ENCODE measurements around the gene TKT. TPM values are rescaled to one million over a fixed set of nuclear protein-coding genes. Genes with fewer than 3 reads are reported as not detected.

TKT gene
- total RNA-seq, 1 experiment from 2014 or later, result 650 TPM

- WGBS (ENCODE audit: extremely low coverage, insufficient read length, low lambda C conversion rate), result no CpG with 5 or more reads among the region's 4 CpGs
- no peaks in the 10 kb centered on the region for H3K9me3 Mint-ChIP-seq
- no peak overlapping the region for H2BK5ac ChIP-seq (ENCODE audit: insufficient read length, low read length)
- H3K27me3 Mint-ChIP-seq (ENCODE audit: low read depth), result no peaks in the 10 kb centered on the region
- no peaks in the 10 kb centered on the region for H3K79me1 ChIP-seq (ENCODE audit: insufficient read depth, low read depth, low read length, poor library complexity, severe bottlenecking)
- H3K27me3 ChIP-seq (ENCODE audit: insufficient read depth, low read length), result no peaks in the 10 kb centered on the region
- H3K9me3 ChIP-seq (ENCODE audit: control insufficient read depth, low read depth, low read length), result no peaks in the 10 kb centered on the region
- H3K23ac ChIP-seq (ENCODE audit: insufficient read length, low read depth, low read length), result no peak overlapping the region
- no peak overlapping the region for H3K4ac ChIP-seq (ENCODE audit: low read depth, low read length)
- H3K79me2 ChIP-seq (ENCODE audit: insufficient read depth, low read length), result no peaks in the 10 kb centered on the region
- no peak overlapping the region for H2BK15ac ChIP-seq (ENCODE audit: low read depth, low read length)
- no peak overlapping the region for H2AK5ac ChIP-seq (ENCODE audit: insufficient read length, low read length)
- no peak overlapping the region for H4K5ac ChIP-seq (ENCODE audit: insufficient read length, low read depth, low read length)
- no peak overlapping the region for H3K18ac ChIP-seq (ENCODE audit: insufficient read length, low read depth, low read length)
- no peak overlapping the region for H3T11ph ChIP-seq (ENCODE audit: low read length)
- TF ChIP-seq CTCF (conservative IDR thresholded peaks at IDR 0.05), result no peak
- DNase-seq, result peak; percentile 73
- H2BK12ac ChIP-seq (ENCODE audit: insufficient read length, low read depth, low read length), result no peak overlapping the region
- H2AFZ ChIP-seq (ENCODE audit: low read length), result no peak overlapping the region
- H3K4me1 ChIP-seq (ENCODE audit: insufficient read depth, low read length), result peaks cover 3% of the 10 kb centered on the region
- peaks cover 5 to 27% (median 27%) of the 10 kb centered on the region in 3 experiments; a peak in 6 of 7 replicates for H3K36me3 Mint-ChIP-seq (ENCODE audit: insufficient read depth in 1 of 3, low read depth in 3 of 3)
- H3K4me2 ChIP-seq (ENCODE audit: insufficient read depth, insufficient read length, low read length), result peak overlapping the region; percentile 75
- H2BK120ac ChIP-seq (ENCODE audit: low read depth, low read length, poor library complexity, severe bottlenecking), result no peak overlapping the region
- no peaks in the 10 kb centered on the region for H4K20me1 ChIP-seq (ENCODE audit: control insufficient read depth, insufficient read depth, insufficient read length)
- no peak overlapping the region for H3K56ac ChIP-seq (ENCODE audit: insufficient read length, low read depth, low read length)
- H3K23me2 ChIP-seq (ENCODE audit: insufficient read length, low read depth, low read length, poor library complexity, severe bottlenecking), result peaks cover 4% of the 10 kb centered on the region
- H4K91ac ChIP-seq (ENCODE audit: insufficient read length, low read depth, low read length), result no peak overlapping the region
- H3K14ac ChIP-seq (ENCODE audit: insufficient read depth, low read length), result no peak overlapping the region
- H3K4me1 Mint-ChIP-seq, result peaks cover 44 to 58% of the 10 kb centered on the region in 2 experiments
- peak overlapping the region; percentile 84 for H3K27ac ChIP-seq (ENCODE audit: insufficient read length, low read depth, low read length)
- peak overlapping the region; percentile 44 to 74 for H3K4me3 Mint-ChIP-seq
- no peak overlapping the region for H4K8ac ChIP-seq (replicated peaks; ENCODE audit: insufficient read length, low read depth, low read length)
- H3K9ac ChIP-seq (ENCODE audit: extremely low read depth, insufficient read length, low read length), result no peak overlapping the region
- H2BK20ac ChIP-seq (ENCODE audit: low read depth, low read length, poor library complexity, severe bottlenecking), result no peak overlapping the region
- peak overlapping the region; percentile 92 to 99 (median 98) for H3K27ac Mint-ChIP-seq
Observed at GRCh38 chr3:53287131-53287629, 31.4 kb upstream of the TKT start.
